GM12892 (cell line): Measurements from ENCODE around the gene ITGAE.

Experiments used
- POLR2A ChIP-seq: IDR thresholded peaks from 2 replicates; pipeline ENCODE4 v1.6.1; 2011; ENCODE audit warnings: low read depth, low read length, control low read depth
- POLR2AphosphoS5 ChIP-seq: IDR thresholded peaks from 2 replicates; pipeline ENCODE4 v1.6.1; 2011; ENCODE audit warnings: low read depth, low read length, control low read depth
- TAF1 ChIP-seq: IDR thresholded peaks from 2 replicates; pipeline ENCODE4 v1.6.1; 2011; ENCODE audit warnings: low read depth, mild to moderate bottlenecking, control low read depth, low read length, borderline replicate concordance

GRCh38 chr17:3801792-3802191 is 804 bp upstream of the ITGAE start:
- no peak for TF ChIP-seq POLR2AphosphoS5
- no peak for TF ChIP-seq POLR2A
- TF ChIP-seq TAF1, result no peak
